Caki2 (cell line): ENCODE data around the gene TM4SF1. TPM values are rescaled to one million over a fixed set of nuclear protein-coding genes. Genes with fewer than 3 reads are reported as not detected.

Experiments used
- DNase-seq: peaks from one replicate; pipeline ENCODE4 v3.0.0-alpha.2; 2015; ENCODE audit warnings: low read depth
- in situ Hi-C: cut with HindIII; loops from 2 replicates; pipeline ENCODE4 v1.10.0; 2016; ENCODE audit warnings: low sequenced_read_pairs, low pct_unique_long_range_greater_than_20kb, mixed read lengths
- total RNA-seq: library from RNA; depleted of rRNA; stranded (reverse); fragments of >200 nt; shearing (Covaris generic); gene quantifications from 2 replicates; pipeline ENCODE4 v1.2.3, GENCODE V29; 2014; ENCODE audit warnings: low replicate concordance

Gene TM4SF1
- total RNA-seq, 1 experiment from 2014 or later = 64.6 TPM

DNA sequence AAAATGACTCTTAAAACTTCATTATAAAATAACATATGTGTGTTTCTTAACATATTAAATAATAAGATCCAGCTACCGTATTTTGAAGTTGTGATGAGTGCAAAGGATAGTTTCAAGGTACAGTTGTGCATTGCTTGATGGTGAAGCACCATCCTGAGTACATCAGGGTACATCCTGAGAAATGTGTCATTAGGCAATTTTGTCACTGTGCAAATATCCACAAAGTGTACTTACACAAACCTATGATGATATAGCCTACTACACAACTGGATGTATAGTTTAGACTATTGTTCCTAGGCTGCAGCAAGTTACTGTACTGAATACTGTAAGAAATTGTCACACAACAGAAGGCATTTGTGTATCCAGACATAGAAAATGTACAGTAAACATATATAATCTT, 20.8 kb upstream of the TM4SF1 start:
- in situ Hi-C loops = no loop called here
- no peak for DNase-seq

DNA sequence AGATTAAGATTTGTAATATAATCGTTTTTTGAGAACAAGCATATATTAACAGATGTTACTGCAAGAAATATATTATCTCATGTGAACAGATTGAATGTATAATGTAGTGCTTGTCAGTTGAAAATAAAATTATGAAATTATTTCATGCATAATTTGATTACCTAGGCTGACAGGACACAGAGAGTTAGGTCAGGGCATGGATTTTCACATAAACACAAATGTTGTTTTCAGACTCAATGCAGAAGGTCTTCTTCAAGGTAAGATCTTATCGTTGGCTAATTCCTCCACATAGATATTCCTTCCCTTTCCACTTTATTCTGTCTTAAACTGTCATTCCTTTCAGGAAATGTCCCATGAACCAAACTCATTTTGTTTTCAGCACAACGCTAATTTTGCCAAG, 20.1 kb upstream of the TM4SF1 start:
- in situ Hi-C loops = no loop called here
- no peak for DNase-seq

DNA sequence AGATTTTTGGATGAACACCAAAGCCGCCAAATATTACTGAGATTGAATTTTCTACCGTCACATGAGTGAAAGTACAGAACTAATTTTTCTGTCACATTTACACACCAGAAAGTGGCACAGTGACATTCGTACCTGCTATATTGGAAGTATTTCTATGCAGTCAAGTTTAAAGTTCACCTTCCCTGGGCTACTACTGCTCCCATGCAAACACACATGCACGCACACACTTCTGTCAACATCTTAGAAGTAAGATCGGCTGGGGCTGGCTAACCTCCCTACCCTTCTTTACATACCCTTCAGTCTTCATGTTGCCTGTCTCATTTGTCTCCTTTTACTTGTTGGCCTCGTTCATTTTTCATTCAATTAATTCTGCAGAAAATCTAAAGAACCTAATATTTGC, 19.0 kb upstream of the TM4SF1 start:
- in situ Hi-C loops = no loop called here
- no peak for DNase-seq

DNA sequence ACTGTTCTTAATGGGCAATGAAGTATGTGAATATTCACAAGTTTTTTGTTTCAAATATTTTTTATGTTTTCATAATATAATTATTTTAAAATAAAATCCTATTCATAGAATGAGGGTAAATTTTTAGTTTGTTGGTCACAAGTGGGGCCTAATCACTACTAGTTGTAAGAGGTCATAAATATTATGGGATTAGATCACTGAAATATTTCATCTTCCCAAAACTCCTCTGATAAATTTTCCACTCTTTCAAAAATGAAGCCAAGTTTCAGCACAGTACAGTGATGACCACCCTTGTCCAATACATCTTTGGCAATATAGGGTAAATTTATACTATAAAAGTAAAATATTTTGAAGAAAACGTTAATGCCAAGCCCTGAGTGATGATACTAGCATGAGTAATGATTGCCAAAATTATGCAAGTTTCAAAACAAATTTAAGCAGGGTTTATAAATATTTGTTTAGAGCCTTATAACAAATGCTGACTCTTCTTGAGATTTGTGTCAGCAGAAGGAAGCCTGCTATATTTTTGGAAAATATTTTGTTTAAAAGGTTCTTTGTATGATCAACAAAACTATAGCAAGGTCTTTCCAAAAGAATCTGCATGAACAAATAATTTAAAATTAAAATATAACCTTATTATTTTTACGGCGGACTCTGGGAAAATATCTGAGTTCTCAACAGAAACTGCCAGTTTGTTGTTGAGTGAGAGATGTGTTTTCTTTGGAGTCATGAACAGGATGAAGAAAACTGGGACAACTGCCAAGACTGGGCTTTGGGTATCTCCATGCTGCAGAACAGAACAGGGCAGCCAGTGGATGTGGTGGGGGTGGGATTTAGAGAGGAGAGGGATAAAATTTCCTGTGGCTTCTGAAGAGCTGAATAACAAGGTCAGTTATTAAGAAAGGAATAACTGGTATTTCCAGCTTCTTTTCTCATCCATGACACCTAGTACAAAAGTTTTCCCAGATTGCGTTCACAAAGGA, 17.9 kb upstream of the TM4SF1 start:
- peak; percentile 38 for DNase-seq
- in situ Hi-C loops = no loop called here

DNA sequence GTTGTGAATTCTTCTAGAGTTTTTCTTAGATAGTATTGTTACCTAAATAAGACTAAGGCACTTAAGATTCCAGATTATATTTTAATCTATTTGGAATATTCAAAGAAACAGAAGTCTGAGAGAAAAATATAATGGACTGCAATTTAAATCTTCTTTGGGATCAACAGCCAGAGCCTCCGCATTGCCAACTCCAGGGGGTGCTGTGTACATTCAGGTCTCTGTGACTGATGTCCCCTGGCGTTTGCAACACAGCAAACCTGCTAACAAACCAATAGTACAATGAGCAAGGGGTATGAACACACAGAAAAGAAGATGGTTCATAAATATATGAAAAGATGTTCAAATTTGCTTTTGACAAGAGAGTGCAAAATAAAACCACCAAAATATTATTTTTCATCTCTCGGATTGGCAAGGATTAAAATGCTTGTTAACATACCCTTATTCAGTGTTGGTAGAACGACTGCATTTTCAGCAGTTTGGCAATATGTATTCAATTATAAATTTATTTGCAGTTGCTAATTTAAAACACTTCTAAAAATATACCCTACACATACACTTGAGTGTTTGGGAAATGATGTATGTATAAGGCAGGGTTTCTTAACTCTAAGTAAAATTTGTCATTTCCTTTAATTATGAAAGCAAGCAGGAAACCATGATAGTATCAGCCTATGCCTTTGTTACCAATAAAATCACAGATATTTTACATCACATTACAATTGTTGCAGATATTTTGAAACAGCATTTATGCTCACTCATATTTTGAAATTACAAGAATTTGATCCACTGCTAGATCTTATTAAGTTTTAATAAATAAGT, 16.1 kb upstream of the TM4SF1 start:
- in situ Hi-C loops = no loop called here
- peak; percentile 55 for DNase-seq

DNA sequence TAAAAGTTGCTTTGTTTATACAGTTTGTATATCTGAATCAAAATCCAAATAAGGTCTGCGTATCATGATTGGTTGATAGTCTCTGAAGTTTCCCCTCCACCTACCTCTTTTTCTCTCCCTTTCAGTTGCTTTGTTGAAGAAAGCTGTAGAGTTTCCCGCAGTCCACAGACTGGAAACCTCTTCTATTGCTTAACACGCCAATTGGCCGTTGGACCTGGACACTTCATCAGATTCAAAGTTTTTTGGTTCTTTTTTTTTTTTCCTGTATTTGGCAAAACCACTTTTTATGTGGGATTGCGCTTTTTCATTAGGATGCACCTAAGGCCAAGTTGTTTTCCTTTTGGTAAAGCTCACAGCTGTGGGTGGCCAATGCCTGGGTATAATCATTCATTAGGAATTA, 14.5 kb upstream of the TM4SF1 start:
- no peak for DNase-seq
- in situ Hi-C loops = no loop called here

DNA sequence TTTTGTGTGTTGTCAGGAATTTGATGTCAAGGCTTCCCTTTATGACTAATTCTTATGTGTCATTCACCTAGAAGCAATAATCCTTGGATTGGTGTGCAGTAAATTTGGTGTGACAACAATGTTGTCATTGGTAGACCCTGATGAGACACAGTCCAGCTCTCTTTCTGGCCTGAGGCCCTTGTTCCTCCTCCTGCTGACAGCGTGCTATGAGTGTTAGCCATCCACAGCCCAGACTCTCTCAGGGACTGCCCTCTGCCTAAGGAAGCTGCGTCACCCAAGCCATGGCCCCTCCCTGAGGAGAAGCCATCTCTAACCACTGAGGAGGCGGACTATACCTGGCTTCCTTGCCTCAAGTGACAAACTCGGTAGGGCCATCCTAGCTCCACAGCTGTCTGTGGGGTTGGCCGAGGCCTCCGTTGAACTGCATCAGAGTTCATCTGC, 13.3 kb upstream of the TM4SF1 start:
- DNase-seq = peak; percentile 68
- in situ Hi-C loops = no loop called here

DNA sequence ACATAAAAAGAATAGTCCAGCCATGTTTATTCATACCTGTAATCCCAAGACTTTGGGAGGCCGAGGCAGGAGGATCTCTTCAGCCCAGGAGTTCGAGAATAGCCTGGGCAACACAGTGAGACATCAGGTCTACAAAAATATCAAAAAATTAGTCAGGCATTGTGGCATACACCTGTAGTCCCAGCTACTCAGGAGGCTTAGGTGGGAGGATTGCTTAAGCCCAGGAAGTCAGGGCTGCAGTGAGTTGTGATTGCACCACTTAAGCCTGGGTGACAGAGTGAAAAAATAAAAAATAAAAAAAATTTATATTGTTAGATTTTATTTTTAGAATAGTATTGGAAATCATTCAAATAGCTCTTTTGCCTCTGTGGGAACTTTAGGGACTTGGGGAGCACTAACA, 12.8 kb upstream of the TM4SF1 start:
- in situ Hi-C loops = no loop called here
- no peak for DNase-seq

DNA sequence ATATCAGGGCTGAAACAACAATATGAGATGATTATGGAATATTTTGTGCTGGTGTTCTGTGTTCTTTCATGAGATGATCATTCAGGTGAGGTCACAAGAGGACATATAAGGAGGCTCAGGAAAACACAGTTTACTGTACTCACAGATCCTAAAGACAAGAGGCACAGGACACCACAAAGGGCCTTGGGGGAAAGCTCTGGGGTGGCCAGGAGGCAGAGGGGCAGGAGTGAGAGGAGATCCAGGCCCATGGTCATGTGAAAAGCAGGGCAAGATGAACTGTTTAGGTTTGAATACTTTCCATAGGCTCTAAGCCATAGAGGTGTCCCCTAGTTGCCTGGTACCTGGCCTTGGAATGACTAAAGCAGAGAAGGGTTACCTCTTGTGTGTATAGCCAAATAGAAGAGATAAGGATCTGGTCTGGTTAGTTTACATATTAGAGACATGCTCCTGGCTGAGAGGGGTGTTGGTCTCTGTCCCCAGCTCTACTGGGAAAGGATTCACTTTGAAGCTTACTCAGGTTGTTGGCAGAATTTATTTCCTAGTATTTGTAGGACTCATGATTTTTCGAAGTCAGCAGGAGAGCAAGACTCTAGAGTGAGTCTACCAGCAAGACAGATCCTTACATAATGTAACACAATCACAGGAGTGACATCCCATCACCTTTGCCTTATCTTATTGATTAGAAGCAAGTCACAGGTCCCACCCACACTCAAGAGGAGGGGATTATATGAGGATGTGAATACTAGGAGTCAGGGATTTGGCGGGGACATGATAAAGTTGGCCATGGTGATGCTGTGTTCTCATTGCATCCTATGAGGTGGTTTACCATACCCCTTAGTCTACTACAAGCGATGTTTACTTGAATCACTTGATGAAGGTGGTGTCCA, 11.3 kb upstream of the TM4SF1 start:
- in situ Hi-C loops = no loop called here
- DNase-seq = no peak

DNA sequence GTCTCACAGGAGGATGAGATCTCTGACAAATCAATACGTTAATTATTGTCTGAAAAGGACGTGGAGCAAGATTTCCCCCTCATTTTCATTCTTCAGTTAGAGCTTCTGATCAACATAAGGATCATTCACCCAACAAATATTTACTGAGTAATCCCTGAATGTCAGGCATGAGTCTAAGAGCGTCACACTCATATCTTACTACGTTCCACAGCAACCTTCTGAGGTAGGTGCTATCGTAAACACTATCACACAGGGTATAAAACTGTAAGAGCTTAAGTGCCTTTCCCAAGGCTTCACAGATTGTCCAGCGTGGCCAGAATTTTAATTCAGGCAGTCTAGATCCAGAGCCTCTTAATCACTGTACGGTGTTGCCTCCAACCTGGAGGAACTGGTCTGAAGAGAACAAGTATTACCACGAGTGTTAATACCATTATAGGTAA, 10.6 kb upstream of the TM4SF1 start:
- in situ Hi-C loops = no loop called here
- no peak for DNase-seq

DNA sequence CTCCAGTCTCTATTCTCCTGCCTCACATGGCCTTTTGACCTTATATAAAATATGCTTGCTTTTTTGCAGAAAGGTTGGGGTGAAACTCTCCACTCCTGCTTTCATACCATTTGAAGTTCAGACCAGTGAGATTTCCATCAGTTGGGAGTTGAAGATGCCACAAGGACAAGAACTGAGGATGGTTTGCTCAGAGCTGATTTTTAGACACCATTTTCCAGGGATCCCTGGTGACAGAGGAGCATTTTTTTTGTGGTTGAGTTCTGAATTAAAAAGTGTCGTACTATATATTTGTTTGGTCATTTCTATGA, 8.8 kb upstream of the TM4SF1 start:
- in situ Hi-C loops = no loop called here
- no peak for DNase-seq

DNA sequence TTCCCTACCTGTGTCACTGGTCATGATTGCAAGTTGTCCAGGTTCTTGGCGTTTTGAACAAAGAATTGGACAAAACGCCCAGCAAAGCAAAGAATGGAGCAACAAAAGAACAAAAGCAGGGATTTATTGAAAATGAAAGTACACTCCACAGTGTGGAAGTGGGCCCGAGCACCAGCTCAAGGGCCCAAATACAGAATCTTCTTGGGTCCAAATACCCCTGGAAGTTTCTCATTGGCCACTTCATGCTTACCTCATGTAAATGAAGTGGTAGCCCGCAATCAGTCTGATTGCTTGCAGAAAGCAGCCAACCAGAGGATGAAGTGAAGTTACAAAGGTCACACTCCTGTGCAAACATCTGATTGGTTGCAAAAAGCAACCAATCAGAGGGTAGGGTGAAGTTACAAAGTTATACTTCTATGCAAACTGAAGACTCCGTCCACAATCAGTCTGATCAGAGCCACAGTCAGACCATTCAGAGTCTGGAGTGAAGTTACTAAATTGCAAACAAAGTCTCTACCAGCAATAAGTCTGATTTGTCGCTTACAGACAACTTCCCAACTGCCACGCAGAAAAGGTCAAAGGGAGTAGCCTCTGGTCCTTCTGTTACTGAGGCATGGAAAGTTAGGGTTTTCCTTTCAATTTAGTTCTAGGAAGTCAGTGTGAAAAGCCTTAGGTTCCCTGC, 8.3 kb upstream of the TM4SF1 start:
- in situ Hi-C loops = no loop called here
- DNase-seq = peak; percentile 75

DNA sequence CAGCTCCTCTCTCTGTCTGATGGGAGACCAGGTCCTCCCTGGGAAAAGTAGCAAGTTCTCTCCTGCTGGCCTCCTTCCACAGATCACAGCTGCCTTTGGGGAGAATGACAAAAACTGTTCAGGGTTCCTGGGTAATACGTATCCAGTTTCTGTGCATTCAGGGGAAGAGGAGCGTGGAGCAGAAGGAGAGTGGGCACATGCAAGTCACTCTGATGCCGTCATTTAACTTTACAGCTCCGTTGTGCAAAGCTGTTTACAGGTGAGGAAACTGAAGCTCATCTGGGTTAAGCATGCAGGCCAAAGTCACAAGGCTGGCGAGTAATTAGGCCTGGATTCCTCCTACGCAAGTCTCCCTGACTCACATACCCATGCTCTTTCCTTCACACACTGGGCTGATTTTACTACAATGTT, 7.5 kb upstream of the TM4SF1 start:
- DNase-seq = peak; percentile 81
- in situ Hi-C loops = no loop called here

DNA sequence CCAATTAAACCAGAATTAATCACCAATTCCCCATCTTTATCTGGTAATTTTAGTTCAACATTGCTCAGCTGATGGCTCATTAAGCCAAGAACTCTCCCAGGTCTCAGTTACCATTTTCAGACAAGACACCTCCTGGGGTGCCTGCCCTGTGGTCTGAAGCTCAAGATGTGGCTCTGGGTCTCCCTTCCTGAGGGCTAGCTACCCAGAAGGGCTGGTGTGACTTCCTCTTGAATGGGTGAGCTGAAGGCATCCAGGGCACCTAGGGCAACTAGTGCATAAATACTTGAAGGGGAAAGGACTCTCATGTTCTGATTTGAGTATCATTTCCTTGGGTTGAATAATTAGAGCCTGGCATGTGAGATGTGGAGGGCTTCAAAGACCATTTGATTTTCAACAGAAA, 6.7 kb upstream of the TM4SF1 start:
- no peak for DNase-seq
- in situ Hi-C loops = no loop called here

DNA sequence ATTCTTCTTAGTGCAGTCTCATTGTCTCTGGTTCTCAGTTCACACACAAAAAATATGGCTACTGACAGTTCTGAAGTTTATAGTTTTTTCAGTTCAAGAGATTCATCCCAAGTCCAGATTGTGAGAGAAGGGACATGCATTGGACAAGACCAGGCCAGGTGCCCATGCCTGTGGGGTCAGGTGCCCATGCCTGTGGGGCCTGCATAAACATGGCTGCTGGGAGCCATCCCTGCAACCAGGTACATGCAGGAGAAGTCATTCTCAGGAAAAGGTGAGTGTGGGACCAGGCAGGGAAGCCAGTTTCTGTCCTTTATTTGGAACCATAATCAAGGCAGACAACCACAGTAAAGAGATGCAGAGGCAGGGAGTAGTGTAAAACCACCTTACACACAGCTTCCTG, 6.3 kb upstream of the TM4SF1 start:
- in situ Hi-C loops = no loop called here
- DNase-seq = no peak

DNA sequence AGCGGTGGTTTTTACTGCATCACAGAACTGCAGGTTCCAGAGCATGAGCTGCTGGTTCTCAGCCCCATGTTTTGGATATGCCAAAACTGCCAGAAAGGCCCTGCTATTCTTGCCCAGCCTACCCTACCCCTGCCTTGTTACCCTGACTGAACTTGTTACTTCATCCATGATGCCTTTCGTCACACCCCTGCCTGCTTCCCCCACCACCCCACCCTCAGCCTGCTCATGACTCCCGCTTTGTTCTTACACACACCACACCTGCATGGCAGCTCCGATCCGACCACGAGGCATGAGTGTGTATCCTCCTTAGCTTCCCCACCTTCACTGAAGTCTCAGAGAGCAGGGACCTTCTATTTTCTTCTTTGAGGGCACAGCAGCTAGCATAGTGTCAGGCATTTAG, 5.1 kb upstream of the TM4SF1 start:
- in situ Hi-C loops = no loop called here
- no peak for DNase-seq

DNA sequence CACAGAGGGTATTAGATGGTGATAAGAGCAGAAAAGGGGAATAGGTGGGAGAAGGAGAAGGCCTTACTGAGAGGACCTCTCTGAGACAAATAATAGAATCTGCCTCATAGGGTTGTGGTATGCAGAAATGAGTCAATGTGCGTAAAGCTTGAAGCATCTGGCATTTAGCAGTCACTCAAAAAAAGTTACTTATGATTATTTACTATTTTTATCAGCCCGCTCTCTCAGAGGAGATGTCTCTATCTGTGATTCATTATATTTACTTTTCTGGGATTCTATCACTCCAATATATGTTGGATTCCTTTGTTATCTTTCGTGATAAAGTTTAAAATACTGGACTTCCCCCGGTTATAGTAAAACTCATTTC, 4.6 kb upstream of the TM4SF1 start:
- in situ Hi-C loops = no loop called here
- no peak for DNase-seq
